Middle frontal gyrus (tissue), 1 donor: ENCODE measurements around the gene GDPD5.

Experiments
- DNase-seq: peaks from one replicate; pipeline ENCODE4 v3.0.0-alpha.2; 2015; ENCODE audit warnings: low spot score; ENCODE audit errors: extremely low spot score

GDPD5 gene

DNA sequence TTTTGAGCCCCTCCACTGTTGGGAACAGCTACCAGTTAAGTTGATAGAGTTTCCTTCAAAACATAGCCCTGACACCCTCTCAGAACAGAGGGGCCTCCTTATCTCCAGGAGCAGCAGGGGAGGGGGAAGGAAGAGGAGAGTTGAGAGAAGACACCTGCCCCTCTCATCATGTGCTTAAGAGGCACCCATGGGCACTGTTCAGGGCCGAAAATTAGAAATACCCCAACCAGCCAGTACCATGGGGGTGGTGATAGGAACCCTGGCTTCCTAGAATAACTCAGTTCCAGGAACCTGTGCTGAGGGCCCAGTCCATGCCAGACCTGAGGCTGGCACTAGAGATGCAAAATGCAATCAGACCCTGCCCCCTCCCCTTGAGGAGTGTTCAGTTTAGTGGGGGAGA, 9.3 kb upstream of the GDPD5 start:
- DNase-seq: no peak

DNA sequence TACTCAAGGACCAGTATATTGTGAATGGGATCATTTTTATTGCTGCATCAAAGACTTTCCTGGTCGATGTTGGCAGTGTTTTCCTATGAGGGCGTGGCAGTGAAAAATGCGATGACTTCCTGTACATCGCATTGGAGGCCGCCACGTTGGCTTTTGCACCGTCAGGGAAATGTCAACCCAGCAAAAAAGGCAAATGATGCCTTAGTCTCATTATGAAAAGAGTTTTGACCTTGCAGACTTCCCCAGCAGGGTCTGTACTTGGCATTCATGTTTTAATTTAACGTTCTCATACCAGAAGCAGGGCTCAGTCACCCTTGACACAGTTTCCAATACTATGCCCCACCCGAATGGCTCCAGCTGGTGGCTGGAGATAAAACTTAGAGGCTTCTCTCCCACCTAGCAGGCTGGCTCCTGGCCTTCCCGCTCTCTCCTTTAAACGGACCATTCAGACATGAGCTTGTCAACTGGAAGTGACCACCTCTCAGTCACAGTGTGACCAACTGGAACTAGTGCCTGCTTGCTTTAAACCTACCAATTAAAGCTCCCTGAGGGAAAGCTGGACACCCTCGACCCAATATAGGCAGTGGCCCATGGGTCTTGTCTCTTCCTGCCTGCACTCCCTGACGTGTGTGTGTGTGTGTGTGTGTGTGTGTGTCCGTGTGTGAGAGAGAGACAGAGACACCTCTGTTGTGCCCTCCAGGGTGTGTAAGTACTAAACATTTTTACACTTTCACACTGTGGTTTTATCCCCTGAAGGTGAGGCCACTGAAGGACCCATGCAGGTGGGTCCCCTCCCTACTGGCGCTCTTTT, 8.7 kb upstream of the GDPD5 start:
- no peak for DNase-seq

DNA sequence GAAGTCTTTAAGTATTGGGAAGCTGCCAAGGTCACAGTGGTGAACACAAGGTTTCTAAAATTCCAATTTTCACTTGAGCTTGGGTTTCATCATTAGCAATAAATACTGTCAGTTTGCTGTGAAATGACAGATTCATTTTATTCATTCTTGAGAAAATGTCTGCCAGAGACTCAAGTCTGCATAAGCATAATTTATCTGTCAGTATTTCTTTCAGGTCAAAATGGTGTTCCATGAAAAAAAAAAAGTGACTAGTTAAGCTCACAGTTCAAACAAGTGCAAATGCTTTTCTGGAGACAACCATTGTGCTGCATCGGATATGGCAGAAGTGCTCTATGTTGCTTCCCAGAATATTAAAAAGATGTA, 8.1 kb upstream of the GDPD5 start:
- no peak for DNase-seq

DNA sequence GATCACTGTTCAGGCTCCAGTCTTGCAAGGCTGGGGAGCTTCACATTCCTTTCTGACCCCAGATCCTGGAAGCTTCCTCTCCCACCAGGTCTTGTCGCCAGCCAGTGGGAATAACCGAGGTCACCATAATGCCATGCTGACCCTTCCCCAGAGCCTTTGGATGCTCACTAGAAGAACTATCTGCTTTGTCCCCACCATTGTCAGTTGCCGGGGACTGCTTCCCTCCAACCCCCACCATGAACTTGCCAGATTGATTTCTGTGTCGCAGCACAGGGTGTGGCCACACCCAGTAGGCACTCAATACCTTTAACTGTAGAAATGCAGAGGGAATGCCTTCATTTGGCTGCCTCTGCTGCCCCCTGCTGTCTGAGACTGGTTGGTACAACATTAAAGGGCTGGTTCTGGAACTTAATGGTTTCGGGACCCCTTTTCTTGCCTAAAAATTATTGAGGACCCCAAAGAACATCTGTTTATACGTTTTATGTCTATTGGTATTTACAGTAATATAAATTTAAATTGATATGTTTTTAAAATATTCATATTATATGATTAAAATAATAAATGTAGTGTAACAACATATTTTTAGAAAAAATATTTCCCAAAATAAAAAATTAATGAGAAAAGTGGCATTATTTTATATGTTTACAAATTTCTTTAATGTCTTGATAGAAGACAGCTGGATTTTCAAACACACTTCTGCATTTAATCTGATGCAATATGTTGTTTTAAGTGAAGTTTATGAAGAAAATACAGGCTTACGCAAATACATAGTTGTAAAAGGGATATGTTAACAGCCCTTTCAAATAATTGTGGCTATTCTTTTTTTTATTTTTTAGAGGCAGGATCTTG, 6.7 kb upstream of the GDPD5 start:
- no peak for DNase-seq

DNA sequence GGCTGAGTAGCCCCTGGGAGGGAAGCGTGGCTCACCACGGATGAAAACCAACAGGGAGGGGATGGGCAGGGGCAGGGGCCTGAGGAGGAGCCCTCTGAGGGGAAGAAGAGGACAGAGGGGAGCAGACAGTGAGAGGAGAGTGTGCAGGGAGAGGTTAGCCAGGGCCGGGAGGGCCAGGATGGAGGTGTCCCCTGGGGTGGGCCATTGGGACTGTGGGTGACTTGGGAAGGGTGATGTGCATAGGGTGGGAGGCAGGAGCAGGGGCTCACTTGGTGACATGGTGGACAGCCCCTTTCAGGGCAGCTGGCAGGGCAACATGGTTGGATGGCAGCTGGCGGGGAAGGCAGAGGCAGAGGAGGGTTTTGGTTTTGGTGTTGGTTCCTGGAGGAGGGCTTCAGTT, 5.6 kb upstream of the GDPD5 start:
- no peak for DNase-seq

DNA sequence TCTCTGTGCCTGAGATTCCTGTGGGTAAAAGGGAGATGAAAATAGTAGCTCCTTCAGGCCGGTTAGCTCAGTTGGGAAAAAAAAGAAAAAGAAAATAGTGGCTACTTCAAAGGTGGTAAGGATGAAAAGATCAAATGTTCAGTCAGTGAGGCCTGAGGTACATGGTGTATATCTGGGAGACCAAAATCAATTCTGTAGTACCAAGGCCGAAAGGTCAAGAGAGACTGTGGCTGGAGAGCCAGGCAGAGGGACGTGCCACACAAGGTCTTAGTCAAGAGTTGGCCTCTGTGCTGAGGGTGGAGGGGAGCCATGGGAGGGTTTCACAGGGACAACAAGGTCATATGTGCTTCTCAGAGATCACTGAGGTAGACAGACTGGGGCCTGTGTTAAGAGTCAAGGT, 4.8 kb upstream of the GDPD5 start:
- no peak for DNase-seq

DNA sequence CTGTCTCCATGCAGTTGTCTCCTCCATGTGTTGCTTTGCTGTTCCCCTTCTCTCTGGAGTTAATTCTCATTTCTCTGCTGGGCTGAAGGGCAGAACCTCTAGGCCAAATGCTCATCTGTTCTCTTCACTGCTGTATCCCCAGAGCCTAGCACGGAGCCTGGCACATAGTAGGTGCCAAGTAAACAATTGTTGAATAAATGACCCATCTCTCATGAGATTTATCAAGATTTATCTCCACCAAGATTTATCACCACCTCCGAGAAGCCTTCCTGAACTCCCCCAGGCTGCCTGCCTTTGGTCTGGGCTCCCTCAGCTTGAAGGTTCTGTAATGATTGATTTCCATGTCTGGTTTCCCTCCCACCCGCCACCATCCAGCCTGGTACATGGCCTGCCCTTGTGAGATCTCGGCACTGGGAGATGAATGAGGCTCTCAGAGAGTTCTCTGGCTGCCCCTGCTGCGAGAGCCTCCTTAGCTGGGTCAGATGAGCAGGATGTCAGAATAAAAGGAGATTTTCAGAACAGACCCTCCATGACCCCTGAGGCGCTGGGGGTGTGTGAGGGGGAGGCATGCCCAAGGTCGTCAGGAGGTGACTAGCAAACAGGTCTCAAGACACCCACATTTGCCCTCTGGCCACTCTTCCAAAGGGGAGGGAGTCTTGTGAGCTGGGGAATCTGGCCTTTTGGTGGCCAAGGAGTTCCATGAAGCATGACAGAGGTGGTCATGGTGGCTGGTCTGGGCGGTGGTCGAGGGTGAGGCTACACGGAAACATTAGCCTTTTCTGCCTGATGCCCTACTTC, 2.4 kb upstream of the GDPD5 start:
- no peak for DNase-seq

DNA sequence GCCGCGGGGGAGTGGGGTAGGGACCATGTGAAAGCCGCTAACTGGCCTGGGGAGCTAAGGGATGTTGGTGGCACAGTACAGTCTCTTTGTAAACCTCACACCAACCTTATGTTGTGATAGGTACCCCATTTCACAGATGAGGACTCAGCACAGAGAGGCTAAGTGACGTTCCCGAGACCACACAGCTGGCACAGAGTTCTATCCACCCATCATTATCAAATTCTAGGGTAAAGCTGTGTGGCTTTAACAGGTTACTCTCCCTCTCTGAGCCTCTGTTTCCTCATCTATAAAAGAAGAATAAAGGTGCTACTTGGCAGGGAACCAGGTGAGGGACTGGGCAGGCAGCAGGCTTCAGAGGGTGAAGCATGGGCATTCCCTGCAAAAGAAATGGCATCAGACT, 1.4 kb upstream of the GDPD5 start:
- DNase-seq: no peak

DNA sequence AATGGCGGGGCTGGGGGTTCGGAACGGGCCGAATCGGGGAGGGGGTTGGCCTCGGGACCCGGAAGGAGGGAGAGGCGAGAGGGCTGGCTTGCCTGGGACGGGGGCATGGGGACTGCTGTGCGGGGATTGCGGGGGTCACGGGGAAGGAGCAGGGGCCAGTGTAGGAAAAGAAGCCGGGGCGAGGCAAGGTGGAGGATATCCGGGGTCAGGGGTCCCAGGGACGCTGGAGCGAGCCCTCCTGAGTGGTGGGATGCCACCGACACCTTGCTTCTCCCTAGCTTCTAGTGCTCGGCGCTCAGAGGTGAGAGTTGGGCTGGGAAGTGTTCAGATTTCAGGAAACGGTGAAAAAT, 426 bp upstream of the GDPD5 start:
- no peak for DNase-seq

DNA sequence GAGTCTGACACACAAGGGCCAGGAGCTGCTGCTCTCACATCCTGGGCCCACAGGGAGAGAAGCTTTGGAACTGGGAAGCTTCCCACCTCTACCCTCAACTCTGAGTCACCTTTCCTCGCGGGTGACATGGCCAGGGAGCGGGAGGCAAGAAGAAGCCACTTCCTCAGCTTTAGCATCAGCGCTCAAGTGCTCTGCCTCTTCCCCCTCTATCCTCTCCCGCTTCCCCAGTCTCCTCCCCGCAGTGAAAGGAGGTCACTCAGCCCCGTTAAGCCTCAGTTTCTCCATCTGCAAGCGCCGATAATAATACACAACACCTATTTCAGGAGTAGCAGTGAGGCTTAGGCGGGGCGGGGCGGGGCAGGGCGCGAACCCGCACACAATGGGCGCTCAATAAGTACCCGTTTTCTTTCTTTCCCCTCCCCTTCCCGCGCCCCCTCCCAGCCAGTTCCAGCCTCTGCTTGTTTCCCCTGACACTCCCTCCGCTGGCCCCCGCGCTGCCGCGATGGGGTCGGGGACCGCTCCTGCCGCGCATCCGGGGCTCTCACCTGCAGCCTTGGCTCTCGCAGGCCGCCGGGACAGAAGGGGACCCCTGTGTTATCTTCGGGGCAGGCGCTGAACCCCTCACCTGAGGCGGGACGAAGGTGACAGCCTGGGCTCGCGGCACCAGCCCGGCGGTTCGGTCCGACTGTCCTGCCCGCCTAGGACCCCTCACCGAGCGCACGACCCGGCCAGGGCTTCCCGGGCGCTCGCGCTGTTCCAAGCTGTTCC, 892 bp downstream of the GDPD5 start:
- no peak for DNase-seq

DNA sequence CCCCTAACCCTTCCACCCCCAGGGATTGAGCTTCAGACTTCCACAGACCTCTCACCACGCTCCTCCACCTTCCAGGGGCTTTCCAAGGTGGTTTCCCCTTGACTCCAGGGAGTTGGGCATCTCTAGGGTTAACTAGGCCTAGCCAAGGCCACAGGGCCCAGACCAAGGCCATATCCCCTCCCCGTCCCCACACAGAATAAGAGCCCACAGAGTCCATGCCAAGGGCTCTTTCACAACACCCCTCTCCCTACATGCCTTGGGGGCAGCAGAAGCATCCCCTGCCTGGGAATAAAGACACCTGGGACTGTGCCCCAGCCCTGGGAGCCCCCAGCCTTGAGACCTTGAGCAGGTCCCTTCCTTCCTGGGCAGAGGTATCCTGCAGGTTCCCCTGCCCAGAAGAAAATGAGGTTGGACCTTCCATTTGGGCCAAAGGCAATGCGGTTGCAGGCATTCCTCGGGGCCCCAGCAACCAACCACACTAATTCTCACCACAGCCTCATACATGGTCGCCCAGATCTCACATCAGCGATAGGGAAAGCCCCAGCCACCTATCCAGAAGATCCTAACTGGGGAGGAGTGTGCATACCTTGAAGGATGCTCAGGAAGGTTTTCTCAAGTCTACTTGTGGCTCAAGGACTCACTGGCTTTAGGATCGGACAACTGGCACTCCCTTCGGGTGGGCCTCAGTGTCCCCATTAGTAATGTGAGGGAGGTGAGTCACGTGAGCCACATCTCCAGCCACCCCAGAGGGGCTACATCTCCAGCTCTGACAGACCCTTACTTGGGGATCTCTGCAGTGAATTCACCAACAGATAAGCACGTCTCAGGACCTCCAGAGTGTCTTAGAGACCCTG, 1.7 kb downstream of the GDPD5 start:
- DNase-seq: no peak

DNA sequence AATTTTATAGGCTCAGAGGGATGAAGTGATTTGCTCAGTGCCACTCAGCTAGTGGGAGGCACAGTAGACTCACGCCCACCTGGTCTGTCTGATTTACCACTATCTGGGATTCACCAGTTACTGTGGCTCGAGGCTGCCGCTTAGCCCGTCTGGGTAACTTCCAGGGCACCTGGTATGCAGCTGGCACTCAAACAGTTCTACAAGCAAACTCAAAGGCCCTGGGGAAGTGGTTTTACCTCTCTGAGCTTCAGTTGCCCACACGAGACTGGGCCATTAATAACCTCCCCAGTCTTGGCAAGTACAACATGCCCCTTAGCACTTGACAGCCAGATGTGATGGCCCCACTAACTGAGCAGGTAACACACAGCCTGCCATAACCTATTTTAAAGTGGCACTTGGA, 2.6 kb downstream of the GDPD5 start:
- DNase-seq: no peak

DNA sequence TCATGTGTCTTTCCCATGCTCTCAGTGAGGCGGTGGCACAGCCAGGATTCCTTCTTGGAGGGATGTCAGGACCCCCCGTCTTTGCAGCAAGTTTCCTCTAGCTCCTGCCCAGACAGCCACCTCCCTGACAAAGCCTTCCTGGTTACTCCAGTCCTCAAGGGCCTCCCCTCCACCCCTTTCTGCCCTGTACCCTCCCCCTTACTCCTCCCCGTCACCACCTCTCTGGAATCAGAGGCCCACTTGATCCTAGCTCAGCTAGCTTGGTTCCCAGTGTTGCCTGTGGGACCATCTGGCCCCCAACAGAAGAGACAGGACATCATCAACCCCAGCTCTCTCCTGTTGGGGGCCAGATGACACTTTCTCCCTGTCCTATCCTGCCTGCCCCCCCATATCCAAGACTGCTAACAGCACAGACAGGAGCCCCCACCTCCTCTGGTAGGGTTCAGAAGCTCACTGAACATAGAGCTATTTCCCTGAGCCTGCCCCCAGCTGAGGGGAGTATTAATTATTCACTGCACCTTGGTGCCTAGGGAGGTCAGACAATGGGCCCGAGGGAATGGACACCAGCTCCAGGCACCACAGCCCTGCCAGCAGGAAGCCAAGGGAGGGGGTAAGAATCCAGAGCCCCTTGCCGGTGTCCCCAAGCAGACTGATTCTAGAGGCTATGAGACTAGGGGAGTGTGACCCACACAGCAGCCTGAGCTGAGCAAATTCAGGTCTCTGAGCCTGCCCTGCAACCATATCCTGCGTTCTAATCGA, 3.3 kb downstream of the GDPD5 start:
- DNase-seq: no peak

DNA sequence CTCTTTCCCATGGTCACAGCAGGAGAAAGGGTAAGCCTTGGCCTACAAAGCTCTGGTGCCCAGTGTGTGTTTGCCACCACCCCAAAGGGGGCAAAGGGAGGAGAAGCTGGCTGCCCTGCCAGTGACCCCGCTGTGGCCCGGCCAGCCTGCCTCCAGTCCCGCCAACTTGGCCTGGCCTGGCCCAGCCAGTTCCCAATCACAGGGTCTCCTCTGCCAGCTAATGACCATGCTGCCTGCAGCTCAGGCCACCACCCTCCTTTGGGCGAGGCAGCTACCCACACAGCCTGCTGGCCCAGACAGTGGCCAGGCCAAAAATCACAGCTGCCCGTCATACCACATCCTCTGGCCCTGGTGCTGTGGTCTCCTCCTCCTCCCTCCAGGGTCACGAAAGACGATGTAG, 5.1 kb downstream of the GDPD5 start:
- no peak for DNase-seq

DNA sequence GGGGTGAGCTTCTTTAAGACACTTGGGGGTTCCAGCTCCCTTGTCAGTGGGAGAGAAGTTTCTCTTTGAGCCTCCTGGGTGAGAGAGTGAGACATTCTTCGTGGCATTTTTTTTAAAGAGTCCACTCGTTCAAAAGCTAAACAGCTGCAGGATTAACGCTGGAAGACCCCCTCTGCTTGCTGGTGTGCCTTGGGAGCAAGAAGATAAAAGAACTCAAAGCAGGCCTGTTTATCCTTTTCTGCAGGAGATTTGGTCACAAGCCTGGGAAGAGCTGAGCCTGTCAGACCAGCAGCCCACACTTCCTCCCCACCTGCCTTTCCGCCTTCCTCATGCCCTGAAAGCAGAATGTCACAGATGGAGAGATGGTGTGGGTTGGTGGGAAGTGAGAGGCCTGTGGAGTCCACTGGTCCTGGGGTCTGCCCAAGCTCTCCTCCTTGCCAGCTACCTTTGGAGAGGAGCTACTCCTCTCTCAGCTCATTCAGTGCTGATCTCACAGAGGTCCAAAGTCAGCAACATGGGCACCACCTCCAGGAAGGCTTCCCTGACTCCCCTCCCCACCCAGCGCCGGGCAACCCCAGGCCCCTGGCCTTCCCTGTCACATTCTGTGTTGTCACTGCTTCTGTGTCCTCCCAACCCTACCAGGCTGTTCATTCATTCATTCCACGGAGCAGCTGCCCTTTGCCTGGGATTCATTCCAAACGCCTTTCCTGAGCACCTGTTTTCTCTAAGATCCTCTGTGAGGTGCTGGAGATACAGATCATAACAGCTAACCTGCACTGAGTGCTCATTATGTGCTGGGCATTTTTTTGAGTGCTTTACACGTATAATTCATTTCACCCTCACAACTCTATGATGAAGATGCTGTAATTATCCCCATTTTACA, 6.7 kb downstream of the GDPD5 start:
- DNase-seq: no peak

DNA sequence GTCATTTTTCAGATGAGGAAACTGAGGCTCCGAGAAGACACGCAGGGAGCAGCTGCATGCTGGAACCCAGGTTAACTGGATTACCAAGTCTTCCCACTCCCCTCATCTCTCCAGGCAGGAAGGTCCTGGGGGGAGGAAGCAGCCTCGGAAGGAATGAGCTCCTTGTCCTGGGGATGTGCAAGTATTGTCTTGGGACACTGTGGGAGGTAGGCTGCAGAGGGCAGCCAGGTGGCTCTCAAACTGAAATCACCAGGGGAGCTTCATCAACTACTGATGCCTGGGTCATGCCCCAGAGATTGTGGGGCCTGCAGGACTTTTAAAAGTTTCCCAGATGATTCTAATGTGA, 7.6 kb downstream of the GDPD5 start:
- DNase-seq: no peak

DNA sequence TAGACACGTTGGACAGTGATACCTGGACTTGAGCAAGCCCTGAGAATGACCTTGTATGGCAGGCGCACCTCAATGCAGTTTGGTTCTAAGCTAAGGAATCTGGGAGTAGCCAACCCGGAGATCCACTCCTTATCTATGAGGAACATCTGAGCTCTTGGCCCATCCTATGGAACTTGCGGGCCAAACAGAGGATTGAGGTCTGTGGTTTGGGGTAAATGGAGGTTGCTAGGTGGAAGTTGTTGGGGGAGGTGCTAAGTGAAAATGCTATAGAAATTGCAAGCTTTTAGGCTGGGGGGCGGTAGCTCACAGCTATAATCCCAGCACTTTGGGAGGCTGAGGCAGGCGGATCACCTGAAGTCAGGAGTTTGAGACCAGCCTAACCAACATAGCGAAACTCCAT, 8.9 kb downstream of the GDPD5 start:
- DNase-seq: no peak

DNA sequence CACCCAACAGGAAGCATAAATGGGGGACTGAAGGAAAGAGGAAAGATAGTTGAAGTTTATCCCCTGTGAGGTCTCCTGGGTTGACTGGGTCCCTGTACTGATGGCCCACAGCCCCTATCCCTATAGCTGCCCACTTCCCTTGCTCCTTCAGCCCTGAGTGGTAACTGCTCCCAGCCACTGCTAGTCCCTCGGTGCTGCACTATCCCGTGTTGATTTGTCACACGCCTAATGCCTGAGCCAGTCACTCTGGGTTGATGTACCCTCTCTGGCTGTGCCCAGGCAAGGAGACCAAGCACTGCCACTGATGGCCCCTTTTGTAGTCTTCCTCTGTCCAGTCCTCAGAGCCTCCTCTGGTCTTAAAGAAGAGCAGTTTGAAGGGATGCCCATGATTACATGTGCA, 9.6 kb downstream of the GDPD5 start:
- no peak for DNase-seq

DNA sequence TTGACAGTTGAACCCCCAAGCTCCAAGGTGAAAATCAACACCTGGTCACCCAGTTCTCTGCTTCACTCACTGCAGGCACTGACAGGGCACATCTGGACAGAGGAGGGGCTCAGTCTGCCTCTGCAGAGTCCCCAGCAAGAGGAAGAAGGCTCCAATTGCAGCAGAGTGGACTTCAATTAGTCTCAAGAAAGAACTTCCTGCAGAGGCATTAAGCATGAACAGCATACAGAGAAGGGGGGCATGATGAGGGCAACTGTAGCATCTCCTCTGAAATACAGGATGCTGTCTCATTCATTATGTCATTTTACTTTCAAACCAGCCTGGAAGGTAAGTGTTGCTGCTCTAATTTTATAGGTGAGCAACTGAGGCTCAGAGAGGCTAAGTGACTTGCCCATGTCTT, 11.1 kb downstream of the GDPD5 start:
- DNase-seq: no peak
